Chondrocyte (in vitro differentiated cells): ENCODE results near the gene GLCCI1. TPM values are rescaled to one million over a fixed set of nuclear protein-coding genes. Genes with fewer than 3 reads are reported as not detected.

Experiments
- DNase-seq: peaks from one replicate; pipeline ENCODE4 v3.0.0; 2021; ENCODE audit warnings: mixed read lengths, low spot score
- H3K27ac Mint-ChIP-seq: one replicate; pipeline ENCODE4 v1.8.0; 2021; ENCODE audit warnings: mild to moderate bottlenecking, moderate library complexity, mixed read lengths; ENCODE audit not compliant: unreplicated experiment
- H3K27me3 Mint-ChIP-seq: 2 replicates; pipeline ENCODE4 v1.8.0; 2021; ENCODE audit warnings: low read depth, mixed read lengths
- H3K36me3 Mint-ChIP-seq: 2 replicates; pipeline ENCODE4 v1.8.0; 2021; ENCODE audit warnings: low read depth, mixed read lengths
- H3K4me1 Mint-ChIP-seq: 2 replicates; pipeline ENCODE4 v1.8.0; 2021; ENCODE audit warnings: low read depth, mild to moderate bottlenecking, mixed read lengths
- H3K4me3 Mint-ChIP-seq: one replicate; pipeline ENCODE4 v1.8.0; 2021; ENCODE audit warnings: mild to moderate bottlenecking, moderate library complexity, mixed read lengths; ENCODE audit not compliant: unreplicated experiment
- H3K9me3 Mint-ChIP-seq: 2 replicates; pipeline ENCODE4 v1.8.0; 2021; ENCODE audit warnings: low read depth, mixed read lengths
- total RNA-seq: library from RNA; stranded (reverse); gene quantifications from 3 replicates; pipeline ENCODE4 v1.2.1, GENCODE V29; 2021
- TF ChIP-seq, protein P1 (sequence below): fragments of 200-600 bp; sonication (generic); IDR thresholded peaks from 2 replicates; pipeline ENCODE4 v1.5.0; 2021; ENCODE audit warnings: antibody characterized with exemption, mild to moderate bottlenecking, moderate library complexity

Gene GLCCI1
- total RNA-seq, 1 donor from 2014 or later = 10.2 TPM

GRCh38 chr7:7971308-7972040 lies 2.9 kb downstream of the GLCCI1 start:
- H3K27ac Mint-ChIP-seq = no peak overlapping the region
- DNase-seq = no peak
- H3K4me1 Mint-ChIP-seq = peaks cover 10% of the 10 kb centered on the region
- H3K36me3 Mint-ChIP-seq = no peaks in the 10 kb centered on the region
- no peak overlapping the region for H3K4me3 Mint-ChIP-seq
- H3K9me3 Mint-ChIP-seq = no peaks in the 10 kb centered on the region
- no peaks in the 10 kb centered on the region for H3K27me3 Mint-ChIP-seq
- TF ChIP-seq, protein P1, sequence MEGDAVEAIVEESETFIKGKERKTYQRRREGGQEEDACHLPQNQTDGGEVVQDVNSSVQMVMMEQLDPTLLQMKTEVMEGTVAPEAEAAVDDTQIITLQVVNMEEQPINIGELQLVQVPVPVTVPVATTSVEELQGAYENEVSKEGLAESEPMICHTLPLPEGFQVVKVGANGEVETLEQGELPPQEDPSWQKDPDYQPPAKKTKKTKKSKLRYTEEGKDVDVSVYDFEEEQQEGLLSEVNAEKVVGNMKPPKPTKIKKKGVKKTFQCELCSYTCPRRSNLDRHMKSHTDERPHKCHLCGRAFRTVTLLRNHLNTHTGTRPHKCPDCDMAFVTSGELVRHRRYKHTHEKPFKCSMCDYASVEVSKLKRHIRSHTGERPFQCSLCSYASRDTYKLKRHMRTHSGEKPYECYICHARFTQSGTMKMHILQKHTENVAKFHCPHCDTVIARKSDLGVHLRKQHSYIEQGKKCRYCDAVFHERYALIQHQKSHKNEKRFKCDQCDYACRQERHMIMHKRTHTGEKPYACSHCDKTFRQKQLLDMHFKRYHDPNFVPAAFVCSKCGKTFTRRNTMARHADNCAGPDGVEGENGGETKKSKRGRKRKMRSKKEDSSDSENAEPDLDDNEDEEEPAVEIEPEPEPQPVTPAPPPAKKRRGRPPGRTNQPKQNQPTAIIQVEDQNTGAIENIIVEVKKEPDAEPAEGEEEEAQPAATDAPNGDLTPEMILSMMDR = no peak

DNA sequence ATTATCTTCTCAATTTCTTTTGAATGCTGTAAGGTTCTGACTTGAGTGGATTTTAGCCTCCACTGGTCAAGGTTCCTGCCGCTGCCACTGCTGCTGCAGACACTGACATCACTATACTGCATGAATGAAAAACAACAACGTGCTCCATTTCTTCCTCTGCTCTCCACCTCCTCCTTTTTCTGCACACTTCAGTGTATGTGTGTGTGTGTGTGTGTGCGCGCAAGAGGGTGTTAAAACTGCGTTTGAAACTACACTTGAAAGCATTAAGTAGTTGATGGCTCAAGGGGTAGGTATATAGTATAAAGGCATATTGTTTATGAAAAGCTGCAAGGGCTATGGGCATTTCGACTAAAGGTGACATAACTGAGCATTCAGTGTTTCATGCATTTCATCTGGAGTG lies 3.5 kb downstream of the GLCCI1 start:
- Mint-ChIP-seq H3K27me3 (no peaks in the 10 kb centered on the region), H3K4me3 (no peak overlapping the region), H3K4me1 (peaks cover 11% of the 10 kb centered on the region), H3K9me3 (no peaks in the 10 kb centered on the region), H3K36me3 (no peaks in the 10 kb centered on the region), H3K27ac (no peak overlapping the region)
- TF ChIP-seq, protein P1 = no peak
- no peak for DNase-seq

DNA sequence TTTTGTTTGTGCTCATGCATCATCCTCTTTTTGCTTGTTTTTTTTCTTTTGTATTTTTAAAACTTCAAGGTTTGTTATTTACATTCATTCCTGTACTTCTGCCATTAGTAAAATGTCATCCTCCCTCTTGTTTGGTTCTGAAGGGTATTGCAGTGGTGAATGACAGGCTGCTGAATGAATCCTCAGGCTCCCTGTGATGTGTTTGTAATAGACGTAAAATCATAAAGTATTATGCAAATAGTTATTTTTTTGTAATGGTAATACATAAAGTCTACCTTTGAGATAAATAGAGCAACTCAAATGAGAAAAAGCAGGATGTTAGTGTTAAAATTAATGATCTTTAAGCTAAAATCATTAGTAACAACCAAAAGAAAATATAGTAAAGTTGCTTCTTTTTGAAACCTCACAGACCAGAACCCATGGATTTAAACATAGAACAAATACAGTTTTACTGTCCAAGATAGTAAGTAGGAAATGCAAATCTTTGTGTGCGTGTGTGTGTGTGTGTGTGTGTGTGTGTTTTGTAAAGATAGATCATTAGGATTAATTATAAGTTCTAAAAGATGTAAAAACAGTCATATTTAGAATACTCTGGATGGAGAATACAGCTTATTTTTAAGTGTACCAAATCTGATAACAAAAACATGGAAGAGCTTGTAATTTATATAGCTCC lies 4.5 kb downstream of the GLCCI1 start:
- no peak for DNase-seq
- H3K4me1 Mint-ChIP-seq = peaks cover 19% of the 10 kb centered on the region
- no peak overlapping the region for H3K27ac Mint-ChIP-seq
- H3K36me3 Mint-ChIP-seq = no peaks in the 10 kb centered on the region
- no peak overlapping the region for H3K4me3 Mint-ChIP-seq
- no peaks in the 10 kb centered on the region for H3K9me3 Mint-ChIP-seq
- H3K27me3 Mint-ChIP-seq = no peaks in the 10 kb centered on the region
- TF ChIP-seq, protein P1 = no peak

DNA sequence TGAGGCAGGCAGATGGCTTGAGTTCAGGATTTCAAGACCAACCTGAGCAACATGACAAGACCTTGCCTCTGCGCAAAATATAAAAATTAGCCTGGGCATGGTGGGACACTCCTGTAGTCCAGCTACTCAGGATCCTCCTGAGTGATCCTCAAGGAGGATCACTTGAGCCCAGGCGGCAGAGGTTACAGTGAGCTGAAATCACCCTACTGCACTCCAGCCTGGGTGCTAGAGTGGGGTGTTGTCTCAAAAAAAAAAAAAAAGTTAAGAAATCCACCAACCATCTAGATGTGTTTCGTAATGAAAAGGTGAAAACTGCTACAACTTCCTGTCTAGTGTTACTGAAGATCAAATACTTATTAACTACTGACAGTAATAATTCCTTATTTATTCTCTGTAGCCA lies 8.1 kb downstream of the GLCCI1 start:
- H3K27me3 Mint-ChIP-seq = no peaks in the 10 kb centered on the region
- no peak overlapping the region for H3K4me3 Mint-ChIP-seq
- peaks cover 19% of the 10 kb centered on the region for H3K4me1 Mint-ChIP-seq
- TF ChIP-seq, protein P1 = no peak
- no peak overlapping the region for H3K27ac Mint-ChIP-seq
- no peak for DNase-seq
- H3K36me3 Mint-ChIP-seq = no peaks in the 10 kb centered on the region
- H3K9me3 Mint-ChIP-seq = no peaks in the 10 kb centered on the region

DNA sequence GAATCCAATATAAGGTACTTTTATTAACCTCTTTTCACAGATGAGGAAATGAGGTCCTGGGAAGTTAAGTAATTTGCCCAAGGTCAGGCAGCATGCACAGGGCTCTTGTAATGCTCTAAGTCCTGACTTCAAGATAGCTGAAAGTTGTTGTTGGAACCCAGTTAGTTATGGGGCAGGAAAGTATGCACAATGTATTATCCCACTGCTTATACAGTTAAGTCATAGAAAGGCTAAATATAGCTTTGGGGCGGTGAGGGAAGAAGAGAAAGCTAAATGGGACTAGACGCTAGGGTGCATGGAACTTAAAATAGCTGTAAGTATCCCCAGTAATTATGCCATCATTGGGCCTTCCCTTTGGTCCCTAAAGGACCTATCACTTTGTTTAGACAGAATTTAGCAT lies 9.2 kb downstream of the GLCCI1 start:
- Mint-ChIP-seq H3K9me3 (no peaks in the 10 kb centered on the region), H3K4me3 (no peak overlapping the region), H3K4me1 (peaks cover 18% of the 10 kb centered on the region), H3K27ac (peak overlapping the region; percentile 82), H3K36me3 (no peaks in the 10 kb centered on the region), H3K27me3 (no peaks in the 10 kb centered on the region)
- TF ChIP-seq, protein P1 = peak; percentile 12
- no peak for DNase-seq
